HG03108 (cell line): ENCODE data around the gene ASTN2.
"Not testable (repeated sequence)": the region's sequence is repeated elsewhere in the genome, so short reads cannot be mapped to it uniquely, and the experiment has no call there.

ENCODE experiments used
- ATAC-seq: cut with Tn5 transposase; IDR thresholded peaks from one replicate; pipeline ENCODE4 v1.9.1; 2021; ENCODE audit warnings: moderate library complexity; ENCODE audit not compliant: unreplicated experiment

Gene ASTN2

DNA sequence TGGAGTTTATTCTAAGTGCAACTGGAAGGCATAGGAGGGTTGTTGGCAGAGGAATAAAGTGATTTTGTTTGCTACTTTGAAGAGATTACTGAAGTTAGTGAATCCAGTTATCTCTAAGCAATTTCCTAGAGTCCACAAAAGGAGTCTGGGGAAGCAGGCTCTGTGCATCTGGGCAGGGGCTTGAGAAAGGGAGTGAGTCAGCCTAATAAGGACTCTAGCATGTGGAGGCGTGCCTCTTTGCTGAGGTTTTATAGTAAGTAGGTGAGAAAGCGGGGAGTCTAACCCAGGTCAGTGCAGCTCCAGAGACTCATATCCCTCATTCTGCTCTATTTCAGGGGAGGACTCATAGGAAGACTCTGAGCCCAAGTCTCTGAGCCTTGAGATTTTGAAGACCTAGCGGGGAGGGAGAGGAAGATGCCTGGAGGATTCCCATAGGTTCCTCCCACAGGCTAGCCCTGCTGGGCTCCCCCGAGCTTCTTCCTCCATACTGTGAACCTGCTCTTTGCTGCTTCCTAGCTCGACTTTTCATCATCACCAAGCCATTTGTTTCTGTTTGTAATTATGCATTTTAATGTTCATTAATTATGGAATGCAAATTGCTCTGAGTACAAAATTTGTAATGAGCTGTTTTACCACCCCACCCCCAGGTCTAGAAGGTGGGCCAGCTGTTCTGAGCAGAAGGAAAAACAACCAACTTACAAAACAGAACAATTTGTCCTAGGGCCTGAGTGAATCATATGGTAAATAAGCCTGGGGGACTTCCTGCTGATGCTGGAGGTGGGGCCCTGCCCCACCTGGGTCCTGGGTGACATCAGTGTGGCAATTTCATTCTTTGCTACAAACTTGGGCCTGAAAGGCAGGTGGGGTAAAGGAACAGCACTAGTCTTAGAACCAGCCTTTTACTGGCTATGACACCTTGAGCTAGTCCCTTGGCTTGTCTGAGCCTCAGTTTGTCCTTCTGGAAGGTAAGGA, 577.6 kb downstream of the ASTN2 start:
- ATAC-seq, result no peak

DNA sequence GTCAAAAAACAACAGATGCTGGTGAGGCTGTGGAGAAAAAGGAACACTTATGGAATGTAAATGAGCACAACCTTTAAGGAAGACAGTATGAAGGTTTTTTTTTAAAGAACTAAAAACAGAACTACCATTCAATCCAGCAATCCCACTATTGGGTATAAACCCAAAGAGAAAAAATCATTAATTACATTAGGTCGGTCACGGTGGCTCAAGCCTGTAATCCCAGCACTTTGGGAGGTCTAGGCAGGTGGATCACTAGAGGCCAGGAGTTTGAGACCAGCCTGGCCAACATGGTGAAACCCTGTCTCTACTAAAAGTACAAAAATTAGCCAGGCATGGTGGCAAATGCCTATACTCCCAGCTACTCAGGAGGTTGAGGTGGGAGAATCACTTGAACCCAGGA, 584.5 kb downstream of the ASTN2 start:
- not testable (repeated sequence) for ATAC-seq

GRCh38 chr9:116821633-116822229, 593.1 kb downstream of the ASTN2 start:
- ATAC-seq, result no peak

DNA sequence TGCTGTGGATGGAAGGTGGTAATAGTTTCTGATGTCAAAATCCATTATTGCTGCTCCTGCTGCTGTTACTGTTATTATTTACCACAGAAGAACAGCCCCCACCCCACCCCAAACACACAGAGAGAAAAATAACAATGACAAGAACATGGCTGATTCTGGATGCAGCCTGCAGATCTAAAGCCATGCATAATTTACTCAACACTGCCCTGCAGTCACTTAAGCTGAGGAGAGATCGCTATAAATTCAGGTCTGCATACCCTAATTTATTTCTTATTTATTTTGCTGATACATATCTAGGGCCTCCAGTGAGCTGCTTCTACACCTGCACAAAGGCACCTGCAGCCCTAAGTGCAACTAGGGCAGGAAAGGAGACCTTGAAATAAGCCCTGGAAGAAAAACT, 595.7 kb downstream of the ASTN2 start:
- ATAC-seq, result no peak

GRCh38 chr9:116817762-116818161, 597.1 kb downstream of the ASTN2 start:
- ATAC-seq, result no peak

DNA sequence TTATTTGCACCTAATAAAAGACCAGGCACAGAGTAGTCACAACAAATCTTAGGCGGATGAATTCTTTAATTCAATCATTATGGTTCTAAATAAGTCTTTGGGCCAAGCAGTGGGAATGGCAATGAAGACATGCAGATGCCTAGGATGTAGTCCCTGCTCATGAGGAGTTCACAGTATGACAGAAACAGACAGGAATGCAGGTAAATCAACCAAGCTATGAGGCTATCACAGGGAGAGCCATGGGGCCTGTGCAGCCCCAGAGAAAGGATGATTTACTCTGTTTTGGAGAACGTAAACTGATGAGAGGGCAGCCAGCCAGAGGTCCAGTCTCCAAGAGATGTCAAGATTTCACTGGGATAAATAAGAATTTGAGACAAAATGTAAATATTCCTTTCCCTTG, 598.4 kb downstream of the ASTN2 start:
- ATAC-seq, result no peak

DNA sequence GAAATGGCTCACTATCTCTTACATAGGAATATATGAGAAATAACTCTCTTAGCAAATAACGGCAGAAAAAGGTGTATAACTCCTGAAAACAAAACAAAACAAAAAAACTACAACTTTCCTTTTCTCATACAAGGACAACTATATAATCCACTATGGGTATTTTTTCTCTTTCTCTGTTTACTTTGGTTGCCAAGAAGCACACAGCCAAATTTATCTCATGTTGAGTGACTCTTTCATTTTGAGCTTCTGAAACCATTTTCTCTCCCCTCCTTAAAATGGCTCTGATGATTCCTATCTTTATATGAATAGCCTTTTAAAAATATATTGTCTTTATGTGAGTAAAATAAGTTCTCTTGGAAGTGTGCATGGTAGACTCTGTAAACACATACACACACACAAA, 599.0 kb downstream of the ASTN2 start:
- ATAC-seq, result no peak

DNA sequence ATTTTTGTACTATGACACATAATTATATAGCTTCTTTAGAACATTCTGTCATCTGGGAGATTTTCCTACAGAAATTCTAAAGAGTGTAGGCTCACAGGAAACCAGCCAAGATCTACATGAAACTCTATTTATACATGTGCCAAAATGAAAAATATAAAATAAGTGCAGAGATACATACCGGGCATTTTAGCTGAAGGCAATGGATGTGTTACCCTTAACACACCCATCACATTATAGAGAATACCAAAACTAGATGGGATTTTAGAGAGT, 601.9 kb downstream of the ASTN2 start:
- no peak for ATAC-seq

DNA sequence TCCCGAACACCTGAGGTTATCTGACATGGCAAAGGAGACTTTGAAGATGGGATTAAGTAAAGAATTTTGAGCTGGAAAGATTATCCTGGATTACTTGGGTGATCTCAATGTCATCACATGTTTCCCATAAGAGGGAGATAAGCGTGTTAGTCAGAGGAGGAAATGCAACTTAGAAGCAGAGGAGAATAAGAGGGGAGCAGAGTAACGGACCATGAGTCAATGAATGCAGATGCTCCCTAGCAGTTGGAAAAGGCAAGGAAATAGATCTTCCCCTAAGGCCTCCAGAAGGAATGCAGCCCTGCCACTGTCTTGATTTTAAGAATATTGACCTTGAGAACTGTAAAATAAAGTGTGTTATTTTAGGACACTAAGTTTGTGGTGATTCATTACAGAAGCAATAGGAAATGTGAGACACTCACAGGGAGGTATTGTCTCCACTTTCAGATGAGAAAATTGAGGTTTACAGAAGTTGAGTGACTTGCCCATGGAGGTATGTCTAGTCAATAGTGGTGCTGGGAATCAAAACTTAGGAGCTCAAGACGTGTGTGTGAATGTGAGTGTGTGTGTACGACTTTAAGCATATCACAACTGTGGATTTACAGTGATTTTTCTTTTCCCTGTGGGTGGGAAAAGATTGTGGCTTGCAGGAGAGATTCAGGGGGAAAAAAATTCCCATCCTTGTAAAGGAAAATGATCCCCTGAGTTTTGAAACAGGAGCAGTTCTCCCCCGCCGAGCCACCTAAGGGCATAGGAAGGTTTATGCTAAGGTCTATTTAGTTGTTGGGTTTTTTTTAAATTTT, 602.4 kb downstream of the ASTN2 start:
- ATAC-seq, result no peak

DNA sequence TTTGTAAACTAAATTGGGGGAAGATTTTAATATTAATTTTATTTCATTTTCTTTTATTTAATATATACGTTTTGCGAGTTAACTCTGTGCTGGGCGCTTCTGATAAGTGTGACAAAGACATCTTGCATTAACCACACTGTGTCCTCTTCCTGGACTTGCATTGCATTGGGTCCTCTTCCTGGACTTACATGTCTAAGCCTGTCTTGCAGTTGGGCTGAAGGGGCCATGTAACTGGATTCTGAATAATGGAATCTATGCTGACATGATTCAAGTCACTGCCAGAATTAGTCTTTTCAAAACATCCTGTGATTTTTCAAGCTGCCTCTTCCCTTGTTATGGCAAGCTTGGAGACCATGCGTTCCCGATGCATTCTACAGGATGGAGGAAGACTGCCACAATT, 605.2 kb downstream of the ASTN2 start:
- ATAC-seq, result no peak

DNA sequence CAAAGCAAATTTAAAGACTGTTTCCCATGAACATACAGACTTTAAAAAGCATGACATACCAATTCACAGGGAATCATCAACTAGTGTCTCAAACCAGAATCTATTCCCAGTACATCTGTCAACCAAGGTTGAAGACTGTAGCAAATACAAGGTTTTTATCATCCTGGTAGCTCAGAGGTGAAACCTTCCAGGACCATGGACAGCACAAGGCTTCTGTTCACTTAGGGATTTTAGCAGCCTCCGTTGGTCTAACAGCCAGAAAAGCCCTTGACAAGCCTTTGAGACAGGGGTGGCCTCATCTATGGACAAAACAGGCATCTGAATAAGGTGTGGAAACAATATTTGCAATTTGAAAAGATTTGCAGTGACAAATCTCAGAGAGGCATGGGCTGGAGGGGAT, 608.8 kb downstream of the ASTN2 start:
- no peak for ATAC-seq

DNA sequence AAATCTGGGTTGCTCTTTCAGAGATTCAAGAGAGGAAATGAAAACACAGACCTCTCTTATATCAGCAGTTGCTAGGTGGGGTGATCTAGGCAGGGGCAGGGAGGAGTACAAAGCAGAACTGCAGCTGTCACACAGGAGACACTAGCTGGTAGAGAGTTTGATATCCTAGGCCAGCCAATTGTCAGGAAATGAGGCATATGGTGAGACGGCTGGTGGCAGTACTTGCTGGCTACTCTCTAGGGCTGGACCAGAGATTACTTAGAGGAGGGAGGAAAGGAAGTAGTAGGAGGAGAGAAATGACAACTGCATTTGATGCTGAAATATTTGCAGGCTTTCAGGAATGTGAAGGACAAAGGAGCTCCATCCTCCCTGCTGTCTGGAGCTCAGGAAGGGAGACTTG, 614.0 kb downstream of the ASTN2 start:
- no peak for ATAC-seq

GRCh38 chr9:116800074-116800473, 614.8 kb downstream of the ASTN2 start:
- no peak for ATAC-seq

DNA sequence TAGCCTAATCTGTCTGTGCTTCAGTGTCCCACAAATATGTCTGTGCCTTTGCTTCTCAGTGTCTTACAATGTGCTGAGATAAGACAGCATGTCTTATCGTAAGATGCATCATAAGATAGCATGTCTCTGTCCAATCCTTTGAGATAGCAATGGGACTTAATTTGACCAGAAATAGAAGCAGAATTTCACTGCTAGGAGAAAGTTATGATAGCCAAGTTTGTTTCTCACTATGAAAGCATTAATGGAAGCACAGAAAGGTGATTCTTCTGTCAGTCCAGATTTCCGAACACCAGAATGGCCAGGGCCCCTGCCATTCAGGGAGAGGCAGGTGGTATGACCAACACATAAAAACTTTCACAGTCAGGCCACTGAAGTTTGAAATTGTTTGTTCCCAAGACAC, 616.3 kb downstream of the ASTN2 start:
- ATAC-seq, result no peak

DNA sequence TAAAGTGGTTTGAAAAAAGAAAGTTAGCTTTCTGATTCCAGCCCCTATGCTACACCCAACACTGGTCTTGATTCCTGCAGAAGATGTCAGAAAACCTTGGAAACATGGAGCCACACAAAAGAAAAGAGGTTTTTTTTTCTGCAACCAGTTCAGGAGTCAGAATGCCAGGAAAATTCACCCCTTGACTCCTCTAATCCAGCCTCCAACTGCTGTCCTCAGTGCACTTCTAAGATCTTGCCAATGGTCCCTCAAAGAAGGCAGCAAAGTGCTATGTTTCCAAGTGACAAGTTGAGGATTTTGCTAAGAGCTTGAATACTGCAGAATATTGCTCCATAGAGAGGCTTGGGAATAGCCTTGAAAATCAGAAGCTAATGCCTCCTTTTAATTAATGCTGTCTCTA, 617.6 kb downstream of the ASTN2 start:
- ATAC-seq, result no peak

GRCh38 chr9:116796669-116797068, 618.2 kb downstream of the ASTN2 start:
- no peak for ATAC-seq

DNA sequence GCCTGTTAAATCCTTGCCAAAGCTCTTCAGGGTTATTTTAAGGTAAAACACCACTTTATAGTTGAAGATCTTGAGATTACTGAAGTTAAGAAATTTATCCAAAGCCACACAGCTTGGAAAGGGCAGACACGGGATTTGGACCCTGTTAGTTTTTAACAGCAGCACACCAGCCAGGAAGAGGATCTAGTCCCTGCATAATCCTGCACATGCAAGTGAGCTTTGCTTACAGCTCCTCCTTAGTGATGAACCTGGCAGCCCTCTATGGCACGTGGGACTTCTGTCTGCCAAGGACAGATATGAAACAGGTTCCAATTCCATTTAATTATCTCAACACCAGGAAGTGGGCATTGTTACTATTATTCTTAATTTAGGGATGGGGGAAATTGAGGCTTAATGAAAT, 619.0 kb downstream of the ASTN2 start:
- no peak for ATAC-seq

GRCh38 chr9:116792271-116792670, 622.6 kb downstream of the ASTN2 start:
- no peak for ATAC-seq

DNA sequence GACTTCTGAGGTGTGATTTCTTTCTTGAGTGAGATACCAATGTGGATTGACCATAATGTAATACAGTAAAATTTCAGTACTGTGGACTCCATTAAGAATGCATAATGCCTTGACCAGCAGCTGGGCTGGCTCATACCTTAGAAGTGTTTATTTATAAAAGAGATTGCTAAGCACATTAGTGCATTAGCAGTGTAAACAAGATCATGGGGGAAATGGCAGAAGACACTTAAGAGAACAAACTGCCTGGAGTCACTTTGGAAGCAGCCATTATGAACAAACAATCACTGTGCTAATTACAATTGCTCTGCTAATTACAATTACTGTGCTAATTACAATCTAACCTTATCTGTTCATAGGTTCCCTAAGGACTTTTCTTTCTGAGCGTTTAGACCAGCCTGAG, 623.5 kb downstream of the ASTN2 start:
- no peak for ATAC-seq

- ATAC-seq, result no peak
These were observed 625.8 kb downstream of the ASTN2 start for GRCh38 chr9:116789081-116789480.

DNA sequence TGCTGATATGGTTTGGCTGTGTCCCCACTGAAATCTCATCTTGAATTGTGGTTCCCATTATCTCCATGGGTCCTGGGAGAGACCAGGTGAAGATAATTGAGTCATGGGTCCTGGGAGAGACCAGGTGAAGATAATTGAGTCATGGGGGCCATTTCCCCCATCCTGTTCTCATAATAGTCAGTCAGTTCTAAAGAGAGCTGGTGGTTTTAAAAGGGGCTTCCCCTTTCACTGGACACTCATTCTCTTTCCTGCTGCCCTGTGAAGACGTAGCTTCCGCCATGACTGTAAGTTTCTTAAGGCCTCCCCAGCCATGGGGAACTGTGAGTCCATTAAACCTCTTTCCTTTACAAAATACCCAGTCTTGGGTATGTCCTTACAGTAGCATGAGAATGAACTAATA, 628.1 kb downstream of the ASTN2 start:
- ATAC-seq, result no peak

DNA sequence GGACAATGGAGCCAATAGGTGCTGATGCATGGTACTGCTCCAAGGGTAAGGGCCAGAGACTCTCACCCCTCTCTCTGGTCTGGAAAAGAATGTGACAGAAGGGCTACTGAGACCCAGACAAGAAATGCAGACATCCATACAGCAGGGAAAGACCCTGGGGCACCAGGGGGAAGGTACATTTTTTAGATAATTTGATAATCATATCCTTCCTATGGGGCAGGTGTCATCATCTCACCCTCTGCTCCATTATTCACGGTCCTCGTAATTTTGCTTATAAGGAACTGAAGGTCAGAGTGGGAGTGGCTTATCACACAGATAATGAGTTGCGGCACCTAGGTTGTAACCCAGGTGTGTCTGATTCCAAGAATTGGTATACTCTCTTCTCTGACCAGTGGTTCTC, 637.7 kb downstream of the ASTN2 start:
- no peak for ATAC-seq
